IMR-90 (cell line): ENCODE results near the gene TRDN. TPM values are rescaled to one million over a fixed set of nuclear protein-coding genes. Genes with fewer than 3 reads are reported as not detected.

Experiments used
- ATAC-seq: fragments of 200-7000 bp; cut with Tn5 transposase; 2 replicates; pipeline ENCODE4 v1.9.1; 2020; ENCODE audit warnings: low read depth, mild to moderate bottlenecking, moderate library complexity
- BruUV-seq: library from RNA; stranded (reverse); fragments of 400-500 nt; replicated peaks from 2 replicates; lab custom pipeline; 2021; lab: Mats Ljungman, UMichigan
- CTCF ChIA-PET: fragments of 300-600 bp; formaldehyde crosslinking; extraction: SDS; loops from one replicate; lab custom pipeline; 2021; ENCODE audit warnings: antibody characterized with exemption; lab: Yijun Ruan, JAX
- POLR2A ChIA-PET: fragments of 300-600 bp; sonication (Branson Sonifier 250); formaldehyde crosslinking; loops from one replicate; lab custom pipeline; 2022; ENCODE audit warnings: antibody characterized with exemption; ENCODE audit not compliant: unreplicated experiment; lab: Charles Lee
- DNase-seq: peaks from one replicate; pipeline ENCODE4 v3.0.0; 2013
- H2AFZ ChIP-seq: replicated peaks from 2 replicates; pipeline ENCODE3; 2013; ENCODE audit warnings: low read length, mild to moderate bottlenecking; ENCODE audit not compliant: poor library complexity
- H2AK5ac ChIP-seq: 2 replicates; pipeline ENCODE4 v1.6.1; 2013; ENCODE audit warnings: low read depth, low read length, inconsistent platforms
- H2AK9ac ChIP-seq: replicated peaks from 2 replicates; pipeline ENCODE3; 2013; ENCODE audit warnings: mild to moderate bottlenecking, low read depth, low read length, moderate library complexity; ENCODE audit not compliant: poor library complexity
- H2BK120ac ChIP-seq: 2 replicates; pipeline ENCODE4 v1.6.1; 2013; ENCODE audit warnings: low read depth, low read length, inconsistent platforms
- H2BK15ac ChIP-seq: 3 replicates; pipeline ENCODE4 v1.6.1; 2013; ENCODE audit warnings: low read depth, low read length, inconsistent platforms
- H2BK20ac ChIP-seq: 2 replicates; pipeline ENCODE4 v1.6.1; 2013; ENCODE audit warnings: low read depth, mild to moderate bottlenecking, inconsistent platforms, low read length, moderate library complexity
- H2BK5ac ChIP-seq: 2 replicates; pipeline ENCODE4 v1.6.1; 2013; ENCODE audit warnings: mild to moderate bottlenecking, low read depth, low read length, inconsistent platforms; ENCODE audit not compliant: poor library complexity, severe bottlenecking
- H3K14ac ChIP-seq: replicated peaks from 2 replicates; pipeline ENCODE4 v1.6.1; 2013; ENCODE audit warnings: low read depth, low read length, inconsistent platforms
- H3K18ac ChIP-seq: 2 replicates; pipeline ENCODE4 v1.6.1; 2013; ENCODE audit warnings: low read depth, low read length, control low read depth
- H3K23ac ChIP-seq: 2 replicates; pipeline ENCODE4 v1.6.1; 2013; ENCODE audit warnings: low read depth, low read length, inconsistent platforms
- H3K27ac ChIP-seq: 2 replicates; pipeline ENCODE4 v1.5.1; 2013; ENCODE audit warnings: mild to moderate bottlenecking, control low read depth, low read length; ENCODE audit not compliant: insufficient read depth
- H3K27me3 ChIP-seq: 2 replicates; pipeline ENCODE4 v1.6.1; 2013; ENCODE audit warnings: low read length; ENCODE audit not compliant: control insufficient read depth, insufficient read depth
- H3K36me3 ChIP-seq: 2 replicates; pipeline ENCODE4 v1.6.1; 2013; ENCODE audit warnings: low read length, mixed read lengths; ENCODE audit not compliant: control insufficient read depth, insufficient read depth
- H3K4ac ChIP-seq: 2 replicates; pipeline ENCODE4 v1.6.1; 2013; ENCODE audit warnings: low read depth, low read length, inconsistent platforms
- H3K4me1 ChIP-seq: 2 replicates; pipeline ENCODE4 v1.6.1; 2013; ENCODE audit warnings: low read length, mixed read lengths; ENCODE audit not compliant: control insufficient read depth, insufficient read depth
- H3K4me2 ChIP-seq: 2 replicates; pipeline ENCODE4 v1.6.1; 2013; ENCODE audit warnings: low read depth, mild to moderate bottlenecking, control low read depth, low read length, moderate library complexity
- H3K4me3 ChIP-seq: 2 replicates; pipeline ENCODE4 v1.5.1; 2013; ENCODE audit warnings: low read depth, mild to moderate bottlenecking, control low read depth, low read length, moderate library complexity; ENCODE audit not compliant: insufficient read depth
- H3K56ac ChIP-seq: 2 replicates; pipeline ENCODE4 v1.6.1; 2013; ENCODE audit warnings: low read length, inconsistent platforms; ENCODE audit not compliant: insufficient read depth; ENCODE audit errors: extremely low read depth
- H3K79me1 ChIP-seq, 2 experiments: 2 replicates each; pipeline ENCODE4 v1.6.1; 2013; ENCODE audit warnings: low read length in 2 of 2, inconsistent platforms in 1 of 2, low read depth in 1 of 2
- H3K9ac ChIP-seq: 2 replicates; pipeline ENCODE4 v1.6.1; 2013; ENCODE audit warnings: low read depth, low read length, control low read depth
- H3K9me1 ChIP-seq: 2 replicates; pipeline ENCODE4 v1.6.1; 2013; ENCODE audit warnings: low read length, inconsistent platforms; ENCODE audit not compliant: insufficient read depth
- H3K9me3 ChIP-seq: 2 replicates; pipeline ENCODE4 v1.6.1; 2013; ENCODE audit warnings: low read length; ENCODE audit not compliant: control insufficient read depth, insufficient read depth
- H4K20me1 ChIP-seq: 2 replicates; pipeline ENCODE4 v1.6.1; 2013; ENCODE audit warnings: low read length, inconsistent platforms; ENCODE audit not compliant: insufficient read depth
- H4K5ac ChIP-seq: 2 replicates; pipeline ENCODE4 v1.6.1; 2013; ENCODE audit warnings: mild to moderate bottlenecking, low read depth, low read length, control low read depth
- H4K8ac ChIP-seq, 2 experiments: 2 replicates each; pipeline ENCODE4 v1.6.1; 2013; ENCODE audit warnings: low read depth in 2 of 2, low read length in 2 of 2, control low read depth in 1 of 2, inconsistent platforms in 1 of 2
- H4K91ac ChIP-seq: 2 replicates; pipeline ENCODE4 v1.6.1; 2013; ENCODE audit warnings: low read depth, low read length, inconsistent platforms; ENCODE audit not compliant: insufficient read depth
- BHLHE40 ChIP-seq: fragments of 150-350 bp; IDR thresholded peaks from 2 replicates; pipeline ENCODE4 v1.6.1; 2016; ENCODE audit warnings: mild to moderate bottlenecking, low read depth, low read length
- CEBPB ChIP-seq: IDR thresholded peaks from 2 replicates; pipeline ENCODE4 v1.6.1; 2012; ENCODE audit warnings: low read depth, low read length, improper control_type of control experiment
- CHD1 ChIP-seq: IDR thresholded peaks from 2 replicates; pipeline ENCODE4 v1.6.1; 2012; ENCODE audit warnings: low read depth, low read length, improper control_type of control experiment
- FOS ChIP-seq: fragments of 150-350 bp; IDR thresholded peaks from 2 replicates; pipeline ENCODE4 v1.6.1; 2016; ENCODE audit warnings: low read depth, low read length
- MAFK ChIP-seq: IDR thresholded peaks from 2 replicates; pipeline ENCODE4 v1.6.1; 2012; ENCODE audit warnings: low read depth, low read length, improper control_type of control experiment
- MAZ ChIP-seq: IDR thresholded peaks from 2 replicates; pipeline ENCODE4 v1.6.1; 2012; ENCODE audit warnings: low read depth, mild to moderate bottlenecking, low read length, improper control_type of control experiment, moderate library complexity, borderline replicate concordance
- MXI1 ChIP-seq: IDR thresholded peaks from 2 replicates; pipeline ENCODE4 v1.6.1; 2012; ENCODE audit warnings: low read depth, mild to moderate bottlenecking, low read length, moderate library complexity, borderline replicate concordance
- NFE2L2 ChIP-seq: fragments of 150-350 bp; IDR thresholded peaks from 2 replicates; pipeline ENCODE4 v1.6.1; 2016; ENCODE audit warnings: low read depth, mild to moderate bottlenecking, low read length
- POLR2A ChIP-seq: IDR thresholded peaks from 2 replicates; pipeline ENCODE4 v1.6.1; 2012; ENCODE audit warnings: mild to moderate bottlenecking, low read depth, low read length
- RAD21 ChIP-seq: IDR thresholded peaks from 2 replicates; pipeline ENCODE4 v1.6.1; 2012; ENCODE audit warnings: low read length, improper control_type of control experiment
- RCOR1 ChIP-seq: IDR thresholded peaks from 2 replicates; pipeline ENCODE4 v1.6.1; 2012; ENCODE audit warnings: mild to moderate bottlenecking, low read length, improper control_type of control experiment; ENCODE audit not compliant: insufficient replicate concordance
- RFX5 ChIP-seq: IDR thresholded peaks from 2 replicates; pipeline ENCODE4 v1.8.0; 2012; ENCODE audit warnings: low read depth, mild to moderate bottlenecking, low read length, moderate library complexity
- SMC3 ChIP-seq: fragments of 150-350 bp; IDR thresholded peaks from 2 replicates; pipeline ENCODE4 v1.6.1; 2016; ENCODE audit warnings: low read depth, mild to moderate bottlenecking, antibody characterized with exemption, low read length, moderate library complexity
- dilution Hi-C: fragments of 300-500 bp; cut with HindIII; formaldehyde crosslinking; loops from one replicate; pipeline ENCODE4 v1.14.3; 2018; ENCODE audit warnings: low sequenced_read_pairs; ENCODE audit not compliant: unreplicated experiment
- in situ Hi-C: fragments of 300-500 bp; cut with MboI; formaldehyde crosslinking; loops from 3 replicates; pipeline ENCODE4 v1.14.3; 2019; ENCODE audit warnings: low sequenced_read_pairs, inconsistent platforms, mixed read lengths
- intact Hi-C: fragments of 100-400 bp; cut with micrococcal nuclease; formaldehyde crosslinking; loops from 2 replicates; pipeline ENCODE4 v1.10.0; 2022
- polyA plus RNA-seq, 3 experiments: library from polyadenylated mRNA; depleted of rRNA; stranded (reverse); fragments of >200 nt; gene quantifications; 2 replicates each; pipeline ENCODE4 v1.2.3, GENCODE V29; 2012; ENCODE audit warnings: low replicate concordance in 1 of 3
- total RNA-seq: library from RNA; depleted of rRNA; stranded (reverse); fragments of >200 nt; gene quantifications from 2 replicates; pipeline ENCODE4 v1.2.3, GENCODE V29; 2012
- TF ChIP-seq, protein P1 (sequence below): fragments of 150-350 bp; IDR thresholded peaks from 2 replicates; pipeline ENCODE4 v1.6.1; 2017; ENCODE audit warnings: mild to moderate bottlenecking, antibody characterized with exemption, low read length, low read depth
- TF ChIP-seq, protein P2 (sequence below): conservative IDR thresholded peaks from 2 replicates; pipeline ENCODE4 v1.5.1; 2012; ENCODE audit warnings: mild to moderate bottlenecking, low read depth, low read length, improper control_type of control experiment
- TF ChIP-seq, protein P3 (sequence below): fragments of 150-350 bp; IDR thresholded peaks from 2 replicates; pipeline ENCODE4 v1.6.1; 2016; ENCODE audit warnings: low read depth, mild to moderate bottlenecking, low read length, moderate library complexity, borderline replicate concordance

The TRDN gene
- total and polyA plus RNA-seq, 2 of the 4 experiments (the other 2 are of a cell fraction) = not detected

DNA sequence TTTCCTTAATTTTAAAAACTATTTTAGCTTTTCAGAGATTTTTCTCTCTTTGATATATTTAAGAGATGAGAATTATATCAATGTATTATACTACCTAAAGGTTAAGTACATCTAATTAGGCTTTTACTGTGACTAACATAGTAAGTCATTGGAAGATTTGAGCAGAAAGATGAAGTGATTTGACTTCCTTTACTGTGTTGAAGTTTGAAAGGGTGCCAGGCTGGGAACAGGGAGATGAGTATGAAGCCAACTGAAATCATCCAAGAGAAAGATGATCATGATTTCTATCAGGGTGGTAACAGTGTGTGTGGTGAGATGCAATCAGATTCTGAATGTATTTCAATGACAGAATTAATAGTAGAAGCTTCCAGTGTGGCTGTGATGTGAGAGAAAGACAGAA lies 87.3 kb downstream of the TRDN start:
- no peak overlapping the region for H3K4ac ChIP-seq
- in situ Hi-C loops (no loop called here), intact Hi-C loops (no loop called here), dilution Hi-C loops (no loop called here)
- POLR2A ChIA-PET = no interaction called here
- H3K79me1 ChIP-seq = no peaks in the 10 kb centered on the region
- H2AK5ac ChIP-seq = no peak overlapping the region
- H3K9me3 ChIP-seq = peaks cover 4% of the 10 kb centered on the region; the same call in 1 of the 2 replicates
- H3K23ac ChIP-seq = no peak overlapping the region
- H2BK5ac ChIP-seq = no peak overlapping the region
- H2AK9ac ChIP-seq = no peak overlapping the region
- H3K4me2 ChIP-seq = no peak overlapping the region
- no peak overlapping the region for H4K91ac ChIP-seq
- no peak overlapping the region for H2BK120ac ChIP-seq
- DNase-seq (no peak), ATAC-seq (no peak)
- H4K8ac ChIP-seq = no peak overlapping the region
- H3K56ac ChIP-seq = no peak overlapping the region
- no peaks in the 10 kb centered on the region for H3K4me1 ChIP-seq
- H3K14ac ChIP-seq = no peak overlapping the region
- BruUV-seq = no TSS peak
- no peak overlapping the region for H3K4me3 ChIP-seq
- CTCF ChIA-PET = no interaction called here
- H4K20me1 ChIP-seq = no peaks in the 10 kb centered on the region
- no peak overlapping the region for H2AFZ ChIP-seq
- no peak overlapping the region for H4K5ac ChIP-seq
- H2BK15ac ChIP-seq = no peak overlapping the region
- no peaks in the 10 kb centered on the region for H3K36me3 ChIP-seq
- H3K27me3 ChIP-seq = no peaks in the 10 kb centered on the region
- no peak for TF ChIP-seq FOS
- no peak for TF ChIP-seq CEBPB
- TF ChIP-seq NFE2L2 = no peak
- no peak for TF ChIP-seq MXI1
- no peak for TF ChIP-seq RFX5
- TF ChIP-seq, protein P1, sequence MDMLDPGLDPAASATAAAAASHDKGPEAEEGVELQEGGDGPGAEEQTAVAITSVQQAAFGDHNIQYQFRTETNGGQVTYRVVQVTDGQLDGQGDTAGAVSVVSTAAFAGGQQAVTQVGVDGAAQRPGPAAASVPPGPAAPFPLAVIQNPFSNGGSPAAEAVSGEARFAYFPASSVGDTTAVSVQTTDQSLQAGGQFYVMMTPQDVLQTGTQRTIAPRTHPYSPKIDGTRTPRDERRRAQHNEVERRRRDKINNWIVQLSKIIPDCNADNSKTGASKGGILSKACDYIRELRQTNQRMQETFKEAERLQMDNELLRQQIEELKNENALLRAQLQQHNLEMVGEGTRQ = no peak
- TF ChIP-seq, protein P2, sequence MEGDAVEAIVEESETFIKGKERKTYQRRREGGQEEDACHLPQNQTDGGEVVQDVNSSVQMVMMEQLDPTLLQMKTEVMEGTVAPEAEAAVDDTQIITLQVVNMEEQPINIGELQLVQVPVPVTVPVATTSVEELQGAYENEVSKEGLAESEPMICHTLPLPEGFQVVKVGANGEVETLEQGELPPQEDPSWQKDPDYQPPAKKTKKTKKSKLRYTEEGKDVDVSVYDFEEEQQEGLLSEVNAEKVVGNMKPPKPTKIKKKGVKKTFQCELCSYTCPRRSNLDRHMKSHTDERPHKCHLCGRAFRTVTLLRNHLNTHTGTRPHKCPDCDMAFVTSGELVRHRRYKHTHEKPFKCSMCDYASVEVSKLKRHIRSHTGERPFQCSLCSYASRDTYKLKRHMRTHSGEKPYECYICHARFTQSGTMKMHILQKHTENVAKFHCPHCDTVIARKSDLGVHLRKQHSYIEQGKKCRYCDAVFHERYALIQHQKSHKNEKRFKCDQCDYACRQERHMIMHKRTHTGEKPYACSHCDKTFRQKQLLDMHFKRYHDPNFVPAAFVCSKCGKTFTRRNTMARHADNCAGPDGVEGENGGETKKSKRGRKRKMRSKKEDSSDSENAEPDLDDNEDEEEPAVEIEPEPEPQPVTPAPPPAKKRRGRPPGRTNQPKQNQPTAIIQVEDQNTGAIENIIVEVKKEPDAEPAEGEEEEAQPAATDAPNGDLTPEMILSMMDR = no peak
- TF ChIP-seq MAZ = no peak
- TF ChIP-seq POLR2A = no peak
- no peak for TF ChIP-seq CHD1
- no peak for TF ChIP-seq RAD21
- no peak for TF ChIP-seq BHLHE40
- TF ChIP-seq RCOR1 = no peak
- TF ChIP-seq, protein P3, sequence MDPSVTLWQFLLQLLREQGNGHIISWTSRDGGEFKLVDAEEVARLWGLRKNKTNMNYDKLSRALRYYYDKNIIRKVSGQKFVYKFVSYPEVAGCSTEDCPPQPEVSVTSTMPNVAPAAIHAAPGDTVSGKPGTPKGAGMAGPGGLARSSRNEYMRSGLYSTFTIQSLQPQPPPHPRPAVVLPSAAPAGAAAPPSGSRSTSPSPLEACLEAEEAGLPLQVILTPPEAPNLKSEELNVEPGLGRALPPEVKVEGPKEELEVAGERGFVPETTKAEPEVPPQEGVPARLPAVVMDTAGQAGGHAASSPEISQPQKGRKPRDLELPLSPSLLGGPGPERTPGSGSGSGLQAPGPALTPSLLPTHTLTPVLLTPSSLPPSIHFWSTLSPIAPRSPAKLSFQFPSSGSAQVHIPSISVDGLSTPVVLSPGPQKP = no peak
- no peak for TF ChIP-seq SMC3
- no peak for TF ChIP-seq MAFK
- H3K9me1 ChIP-seq = no peaks in the 10 kb centered on the region
- no peak overlapping the region for H2BK20ac ChIP-seq
- H3K27ac ChIP-seq = no peak overlapping the region
- H3K9ac ChIP-seq = no peak overlapping the region
- no peak overlapping the region for H3K18ac ChIP-seq
